Head of caudate nucleus (tissue), 42 donors: Measurements from ENCODE around the gene CAMKMT.

ENCODE experiments used
- DNase-seq, 42 donors: peaks; one replicate each; pipeline versions ENCODE4 v3.0.0 to v3.0.0-alpha.2; 2020 to 2021; ENCODE audit warnings: mixed read lengths in 7 of 42
- intact Hi-C: fragments of 100-400 bp; cut with DNase I; formaldehyde crosslinking; loops from one replicate; pipeline ENCODE4 v1.15.0; 2022

Gene CAMKMT

DNA sequence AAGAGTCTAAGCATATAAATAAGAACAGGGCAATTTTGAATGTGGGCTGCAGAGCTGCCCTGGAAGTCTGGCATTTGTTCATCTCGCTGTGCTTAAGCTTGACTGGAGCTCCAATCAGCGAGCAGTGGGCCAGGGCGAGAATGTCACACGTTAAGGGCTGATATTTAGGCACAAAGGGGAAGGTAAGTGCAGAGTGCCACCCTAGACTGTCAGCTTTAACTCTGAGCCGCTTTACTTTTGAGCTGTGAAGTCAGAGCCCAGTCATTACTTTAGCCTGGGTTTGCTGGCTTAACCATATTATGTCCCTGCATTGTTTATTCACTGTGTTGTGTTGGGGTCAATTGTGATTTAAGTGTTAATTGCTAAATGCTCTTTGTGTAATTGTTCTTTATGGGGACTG, 343.6 kb downstream of the CAMKMT start:
- intact Hi-C loops, result loop anchor here (10.0 kb wide), 1 partner anchor 239 kb away; the partner anchor contains the start of gene SIX3
- DNase-seq, result no peak

DNA sequence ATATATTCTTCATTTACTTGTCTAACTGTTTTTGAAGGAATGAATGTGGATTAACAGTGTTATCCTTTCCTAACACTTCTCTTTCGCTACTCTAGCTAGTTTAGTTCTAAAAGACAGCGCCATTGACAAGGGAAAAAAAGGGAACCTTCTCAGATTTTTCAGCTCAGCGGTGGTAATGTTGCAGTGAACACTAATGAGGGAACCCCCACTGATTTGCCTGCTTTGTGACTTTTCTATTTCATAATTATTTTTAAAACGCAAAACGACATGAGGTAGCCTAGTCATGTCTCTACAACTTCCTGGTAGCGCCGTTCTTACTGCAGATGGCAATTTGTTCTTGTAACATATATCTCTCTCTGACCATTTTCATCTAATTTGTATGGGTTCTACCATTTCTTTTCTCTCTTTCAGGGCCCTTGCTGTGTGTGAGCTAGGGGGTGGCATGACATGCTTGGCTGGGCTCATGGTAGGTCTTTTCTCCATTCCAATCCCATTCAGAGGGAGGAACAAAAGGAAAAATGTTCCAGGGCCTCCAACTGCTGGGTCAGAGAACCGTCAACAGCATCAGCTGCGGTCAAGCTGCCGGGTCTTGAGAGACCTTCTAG, 344.2 kb downstream of the CAMKMT start:
- intact Hi-C loops, result loop anchor here (10.0 kb wide), 1 partner anchor 239 kb away; the partner anchor contains the start of gene SIX3
- peak in 4 of 42 donors; percentile 26 to 47 (median 34) for DNase-seq

DNA sequence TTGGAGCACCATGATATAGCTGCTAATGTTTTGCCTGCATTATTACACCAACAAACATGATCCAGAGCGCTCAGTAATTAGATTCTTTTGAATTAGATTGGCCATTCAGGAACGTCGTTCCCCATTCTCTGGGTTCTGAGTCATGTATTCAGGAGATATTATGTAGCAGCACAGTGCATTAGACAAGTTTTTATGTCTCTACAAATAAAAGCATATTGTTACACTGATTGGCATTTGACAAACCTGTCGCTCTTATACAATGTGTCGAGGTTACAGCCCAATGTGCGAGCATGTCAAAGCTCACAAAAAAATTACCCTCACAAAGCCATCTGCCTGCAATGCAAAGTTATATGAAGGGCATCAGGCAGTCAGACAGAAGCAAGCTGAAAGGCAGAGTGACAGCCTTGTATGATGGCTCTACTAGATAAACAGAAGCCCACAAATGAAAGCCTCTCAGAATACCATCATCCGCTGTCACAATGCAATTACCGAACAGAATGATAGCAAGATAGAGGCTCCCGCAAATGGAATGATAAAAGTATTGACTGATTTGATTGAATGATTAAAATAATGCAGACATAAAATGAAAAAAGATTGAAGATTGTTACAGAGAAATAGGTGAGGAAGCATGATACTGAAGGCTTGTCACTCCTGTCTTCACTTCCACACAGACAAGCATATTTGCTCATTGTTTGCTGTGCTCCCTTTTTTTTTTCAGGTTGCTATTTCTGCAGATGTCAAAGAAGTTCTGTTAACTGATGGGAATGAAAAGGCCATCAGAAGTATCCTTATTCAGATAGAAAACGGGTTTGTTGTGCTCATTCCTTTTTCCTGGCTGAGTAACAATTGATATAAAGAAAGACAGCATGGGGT, 345.2 kb downstream of the CAMKMT start:
- DNase-seq, result peak in 2 of 42 donors; percentile 4 to 11
- intact Hi-C loops, result loop anchor here (10.0 kb wide), 1 partner anchor 238 kb away; the partner anchor contains the start of gene SIX3

DNA sequence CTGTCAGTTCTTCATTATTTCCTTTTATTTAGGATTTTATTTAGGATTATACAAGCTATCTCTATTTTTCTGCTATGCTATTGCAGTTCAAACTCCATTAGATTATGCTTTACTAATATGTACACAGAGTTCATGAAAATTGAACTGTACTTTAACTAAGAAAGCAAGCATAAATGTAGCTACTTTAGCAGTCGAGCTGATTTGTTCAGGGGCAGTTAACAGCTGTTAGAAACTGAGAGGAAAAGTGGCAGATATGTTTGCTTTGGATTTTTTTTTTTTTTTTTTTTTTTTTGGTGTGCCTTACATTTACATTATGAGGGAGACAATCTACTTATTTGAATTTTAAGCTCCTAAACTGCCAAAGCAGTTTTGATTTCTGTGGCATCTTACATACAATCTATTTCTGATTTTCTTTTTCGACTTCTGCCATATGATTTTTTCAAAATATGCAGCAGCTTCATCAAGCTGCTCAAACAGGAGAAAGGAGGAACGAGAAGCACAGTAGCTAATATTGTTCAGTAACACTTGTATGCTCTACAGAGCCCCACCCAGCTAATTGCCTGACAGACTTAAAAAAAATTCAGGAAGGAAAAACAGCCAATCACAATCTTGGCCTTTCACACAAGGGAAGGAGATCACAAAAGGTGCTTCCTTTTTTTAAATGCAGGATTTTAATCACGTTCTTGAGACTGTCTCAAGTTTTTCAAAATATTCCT, 346.4 kb downstream of the CAMKMT start:
- peak in 11 of 42 donors; percentile 17 to 68 (median 39) for DNase-seq
- intact Hi-C loops, result loop anchor here (10.0 kb wide), 1 partner anchor 237 kb away; the partner anchor contains the start of gene SIX3

DNA sequence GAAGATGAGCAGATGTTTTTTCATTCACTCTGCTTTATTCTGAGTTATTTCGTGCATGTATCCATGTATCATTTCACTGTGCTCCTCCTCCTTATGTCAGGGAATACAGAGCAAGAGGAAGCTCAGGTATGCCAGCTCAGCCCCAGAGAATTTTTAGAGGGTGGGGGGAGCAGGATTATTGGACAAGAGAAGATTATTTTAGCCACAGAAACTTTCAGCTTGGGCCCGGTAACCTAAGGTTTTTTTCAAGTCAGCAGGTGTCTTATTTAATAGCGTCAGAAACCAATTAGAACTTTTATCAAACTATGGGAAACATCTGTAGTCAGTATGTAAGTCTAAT, 346.9 kb downstream of the CAMKMT start:
- intact Hi-C loops, result loop anchor here (10.0 kb wide), 1 partner anchor 236 kb away; the partner anchor contains the start of gene SIX3
- no peak for DNase-seq

DNA sequence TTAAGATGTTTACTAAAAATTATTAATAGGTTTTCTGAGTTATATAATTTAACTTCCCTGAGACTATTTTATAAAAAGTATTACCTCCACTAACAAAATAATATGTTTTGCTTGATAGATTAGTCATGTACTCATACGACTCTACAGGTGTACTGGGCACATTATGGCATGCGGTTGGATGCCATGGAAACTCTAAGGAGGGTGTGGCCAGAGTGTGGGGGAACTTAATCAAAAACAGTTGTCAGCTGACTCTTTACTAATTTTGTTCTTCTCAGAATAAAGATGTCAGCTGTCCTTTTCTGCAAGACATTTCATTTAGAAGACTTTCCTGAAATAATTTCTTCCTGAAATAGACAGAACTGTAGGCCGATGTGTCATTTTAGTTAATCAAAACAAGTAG, 351.4 kb downstream of the CAMKMT start:
- intact Hi-C loops, result loop anchor here (5.0 kb wide), 1 partner anchor 236 kb away; no protein-coding TSS in a partner anchor
- peak in 37 of 42 donors; percentile 29 to 83 (median 59) for DNase-seq

DNA sequence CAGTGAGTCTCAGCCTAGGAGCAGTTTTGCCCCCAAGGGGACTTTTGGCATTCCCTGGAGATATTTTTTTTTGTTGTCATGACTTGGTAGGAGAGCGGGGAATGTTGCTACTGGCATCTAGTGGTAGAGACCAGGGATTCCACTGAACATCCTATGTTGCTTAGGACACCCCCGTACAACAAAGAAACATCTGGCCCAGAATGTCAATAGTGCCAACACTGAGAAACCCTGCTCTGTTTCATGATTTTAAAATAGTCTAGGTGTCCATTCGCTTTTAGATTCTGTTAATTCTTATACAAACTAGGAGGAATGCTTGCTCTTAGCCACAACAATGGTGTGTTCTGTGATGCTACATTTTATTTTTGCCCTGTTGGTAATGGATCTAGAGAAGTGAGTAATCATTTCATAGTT, 353.9 kb downstream of the CAMKMT start:
- intact Hi-C loops, result no loop called here
- peak in 4 of 42 donors; percentile 17 to 53 (median 25) for DNase-seq

DNA sequence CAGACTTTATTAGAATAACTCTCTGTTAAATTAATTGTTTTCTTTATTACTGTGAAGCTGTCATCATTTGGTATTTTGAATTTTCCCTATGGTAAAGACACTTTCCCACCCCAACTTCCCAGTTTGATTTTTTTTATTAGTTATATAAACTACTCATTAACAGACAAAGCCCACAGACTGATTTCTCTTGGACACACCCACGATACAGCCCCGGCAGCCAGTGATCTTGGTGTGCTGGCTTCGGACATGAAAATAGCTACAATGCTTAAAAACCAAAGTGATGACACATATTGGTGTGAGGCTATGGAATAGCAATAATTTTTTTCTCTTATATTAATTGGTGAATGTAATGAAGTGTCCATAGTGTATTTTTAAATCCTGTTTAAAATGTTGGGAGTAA, 354.4 kb downstream of the CAMKMT start:
- intact Hi-C loops, result no loop called here
- no peak for DNase-seq

DNA sequence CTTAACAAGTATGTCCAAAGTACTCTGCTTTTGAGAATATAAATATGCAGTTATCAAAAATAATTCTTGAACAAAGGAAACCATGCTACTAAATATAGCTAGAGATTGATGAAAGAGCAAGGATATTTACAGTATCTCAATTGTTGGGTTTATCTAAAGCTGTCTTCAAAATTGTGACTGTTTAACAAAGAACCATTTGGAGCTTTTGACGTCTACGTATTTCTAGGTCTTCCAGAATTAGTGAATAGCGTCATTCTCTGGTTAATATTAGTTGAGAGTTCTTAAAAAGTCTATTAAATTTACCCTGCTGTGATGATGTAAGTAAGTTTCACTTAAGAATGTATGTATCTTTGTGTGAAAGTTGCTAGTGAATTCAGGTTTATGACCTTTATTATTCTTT, 356.7 kb downstream of the CAMKMT start:
- intact Hi-C loops, result no loop called here
- DNase-seq, result no peak

DNA sequence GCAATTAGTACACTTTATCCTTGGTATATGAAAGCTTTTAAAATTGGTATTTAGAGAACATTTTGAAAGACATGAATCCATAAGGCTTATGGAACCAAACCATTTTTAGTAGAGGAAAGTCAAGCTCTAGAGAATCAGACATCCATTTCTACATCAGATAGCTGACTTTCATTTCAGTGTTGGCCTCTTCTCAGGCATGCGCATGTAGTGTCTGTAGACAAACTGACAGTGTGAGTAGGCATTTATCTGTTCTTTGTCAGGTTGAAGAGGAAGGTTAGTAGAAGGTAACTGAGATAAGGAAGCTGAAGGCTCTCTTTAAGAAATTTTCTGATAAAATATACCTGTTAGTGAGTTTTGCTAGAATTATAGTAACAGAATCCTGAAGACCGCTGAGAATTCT, 357.8 kb downstream of the CAMKMT start:
- no peak for DNase-seq
- intact Hi-C loops, result no loop called here

DNA sequence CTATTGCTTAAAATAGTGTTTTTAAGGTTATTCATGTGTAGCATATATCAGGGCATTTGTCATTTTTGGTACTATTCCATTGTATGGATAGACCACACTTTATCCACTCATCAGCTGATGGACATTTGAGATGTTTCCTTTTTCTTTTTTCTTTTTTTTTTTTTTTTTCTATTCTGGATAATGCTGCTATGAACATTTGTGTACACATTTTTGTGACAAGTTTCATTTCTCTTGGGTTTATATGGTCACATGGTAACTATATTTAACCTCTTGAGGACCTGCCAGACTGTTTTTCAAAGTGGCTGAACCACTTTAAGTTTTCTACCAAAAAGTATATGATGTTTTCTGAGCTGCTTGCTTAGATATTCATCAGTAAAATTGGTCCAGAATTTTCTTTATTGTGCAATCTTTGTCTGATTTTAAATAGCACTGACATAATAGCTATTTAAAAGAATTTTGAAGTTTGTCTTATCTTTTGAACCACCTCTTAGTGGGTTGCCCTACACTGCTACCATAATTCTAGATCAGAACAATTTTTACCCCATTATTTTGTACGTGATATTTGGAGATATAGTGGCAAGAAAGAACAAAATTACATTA, 360.4 kb downstream of the CAMKMT start:
- DNase-seq, result no peak

DNA sequence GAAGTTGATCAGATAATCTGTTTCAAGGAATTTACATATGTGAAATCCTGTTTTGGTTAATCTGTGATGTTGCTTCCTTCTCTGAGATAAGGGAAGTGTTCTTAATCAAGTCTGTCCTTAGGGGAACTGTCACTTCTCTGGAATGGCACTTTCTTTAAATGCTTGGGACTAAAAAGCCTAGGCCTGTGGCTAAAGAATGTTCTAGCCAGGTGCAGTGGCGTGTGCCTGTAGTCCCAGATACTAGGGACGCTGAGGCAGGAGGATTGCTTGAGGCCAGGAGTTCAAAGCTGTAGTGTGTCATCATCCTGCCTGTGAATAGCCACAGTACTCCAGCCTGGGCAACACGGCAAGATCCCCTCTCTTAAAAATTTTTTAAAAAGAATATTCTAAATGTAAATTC, 362.2 kb downstream of the CAMKMT start:
- intact Hi-C loops, result no loop called here
- DNase-seq, result no peak

More for the DNA sequence above, 360.4 kb downstream of the CAMKMT start:
- intact Hi-C loops, result no loop called here

DNA sequence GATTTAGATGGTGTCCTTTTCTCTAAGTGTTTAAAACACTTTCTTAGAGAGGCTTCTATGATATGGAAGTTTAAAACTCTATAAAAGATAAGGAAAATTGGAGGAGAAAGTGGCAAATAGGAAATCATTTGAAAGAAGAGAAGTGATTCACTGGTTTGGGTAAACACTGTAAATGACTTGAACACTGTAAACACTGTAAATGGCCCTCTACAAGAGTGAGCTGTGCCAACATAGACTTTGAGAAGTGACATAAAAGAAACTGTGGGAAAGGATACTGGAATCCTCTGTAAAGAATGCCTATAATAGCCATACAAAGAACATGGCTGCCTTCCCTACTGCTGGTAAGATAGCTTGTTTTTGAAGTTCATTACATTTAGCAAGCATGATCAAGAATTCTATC, 368.8 kb downstream of the CAMKMT start:
- no peak for DNase-seq
- intact Hi-C loops, result no loop called here

DNA sequence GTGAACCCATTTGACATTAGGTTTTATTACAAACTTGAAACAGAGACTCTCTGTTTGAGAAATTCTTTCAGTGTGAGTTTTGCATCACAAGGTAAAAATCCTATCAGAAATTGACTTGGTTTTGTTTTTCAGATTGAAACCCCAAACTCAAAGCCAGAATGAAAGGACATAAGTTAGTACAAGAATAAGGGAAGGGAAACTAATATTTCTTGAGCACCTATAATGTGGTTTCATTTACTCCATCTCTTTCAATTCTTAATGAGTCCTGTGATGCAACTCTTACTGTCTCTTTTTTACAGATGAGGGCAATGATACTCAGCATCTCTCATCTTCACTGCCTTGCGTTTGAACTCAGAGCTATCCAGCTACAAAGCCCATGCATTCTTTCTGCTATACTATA, 369.8 kb downstream of the CAMKMT start:
- DNase-seq, result no peak
- intact Hi-C loops, result no loop called here

DNA sequence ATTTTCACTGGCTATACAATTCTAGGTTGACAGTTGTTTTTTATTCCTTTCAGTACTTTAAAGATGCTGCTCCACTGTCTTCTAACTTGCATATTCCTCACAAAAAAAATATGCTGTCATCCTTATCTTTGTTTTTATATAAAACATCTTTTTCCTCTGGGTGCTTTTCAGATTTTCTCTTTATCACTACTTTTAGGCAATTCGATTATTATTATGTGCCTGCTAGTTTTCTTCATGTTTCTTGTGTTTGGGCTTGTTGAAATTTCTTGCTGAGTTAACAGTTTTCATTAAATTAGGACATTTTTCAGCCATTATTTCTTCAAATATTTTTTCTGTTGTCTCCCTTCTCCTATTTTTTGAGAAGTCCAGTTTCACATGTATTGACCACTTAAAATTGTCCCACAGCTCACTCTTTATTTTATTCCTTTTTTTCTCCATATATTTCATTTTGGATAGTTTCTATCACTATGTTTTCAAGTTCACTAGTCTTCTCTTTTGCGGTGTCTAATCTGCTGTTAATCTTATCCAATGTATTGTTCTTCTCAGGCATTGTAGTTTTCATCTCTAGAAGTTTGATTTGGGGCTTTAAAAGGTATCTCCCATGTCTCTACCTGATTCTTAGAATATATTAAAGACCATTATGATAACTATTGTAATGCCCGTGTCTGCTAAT, 374.7 kb downstream of the CAMKMT start:
- no peak for DNase-seq
- intact Hi-C loops, result no loop called here

DNA sequence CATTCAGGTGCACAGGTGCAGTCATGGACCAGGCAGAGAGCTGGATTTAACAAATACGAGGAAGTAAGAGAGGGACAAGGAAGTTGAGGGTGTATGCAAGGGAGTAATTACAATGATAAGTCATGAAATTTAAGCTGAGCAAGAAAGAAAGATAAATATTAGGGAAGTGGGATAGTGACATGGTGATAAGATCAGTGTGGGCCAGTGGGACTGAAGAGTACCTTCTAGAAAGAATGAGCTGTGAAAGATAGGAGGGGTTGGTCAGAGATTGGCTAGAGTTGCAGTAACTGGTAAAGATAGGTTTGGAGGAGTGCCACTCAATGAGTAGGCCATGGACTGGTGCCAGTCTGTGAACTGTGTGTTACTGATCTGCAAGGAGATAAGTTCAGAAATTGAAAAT, 378.9 kb downstream of the CAMKMT start:
- no peak for DNase-seq
- intact Hi-C loops, result no loop called here

DNA sequence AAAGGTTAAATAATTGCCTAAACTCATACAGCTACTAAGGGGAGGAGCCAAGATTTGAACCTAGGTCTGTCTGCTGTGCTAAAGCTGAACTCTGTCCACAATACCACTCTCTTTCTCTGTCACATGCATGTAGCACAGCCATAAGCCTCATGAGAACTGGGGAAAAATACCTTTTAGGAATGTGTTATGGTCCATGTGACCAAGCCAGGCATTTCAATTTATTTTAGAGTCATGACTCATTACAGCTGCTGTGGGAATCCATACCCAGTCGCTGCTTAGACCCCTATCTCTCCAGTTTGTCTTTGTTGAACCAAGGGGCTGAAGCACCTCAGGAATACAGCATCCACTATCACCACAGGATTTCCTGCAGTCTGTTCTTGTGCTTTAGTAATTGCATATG, 379.8 kb downstream of the CAMKMT start:
- no peak for DNase-seq
- intact Hi-C loops, result no loop called here

DNA sequence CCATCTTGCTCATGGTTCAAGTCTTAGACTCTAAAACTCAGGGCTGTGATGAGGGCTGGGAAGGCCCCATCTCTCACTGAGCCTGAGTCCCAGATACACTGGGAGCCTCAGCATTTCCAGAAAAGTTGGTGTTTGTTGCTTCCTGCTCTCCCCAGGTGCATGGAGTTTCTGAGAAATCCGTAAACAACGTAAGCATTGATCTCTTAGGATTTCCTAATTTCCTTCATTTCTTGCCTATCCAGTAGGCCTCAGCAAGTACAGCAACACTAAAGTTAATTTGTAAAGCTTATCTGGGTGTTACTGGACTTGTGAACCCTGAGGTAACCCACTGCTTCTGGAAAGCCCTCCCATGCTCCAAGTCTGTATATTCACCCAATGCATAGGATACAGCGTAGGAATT, 380.3 kb downstream of the CAMKMT start:
- no peak for DNase-seq
- intact Hi-C loops, result no loop called here

DNA sequence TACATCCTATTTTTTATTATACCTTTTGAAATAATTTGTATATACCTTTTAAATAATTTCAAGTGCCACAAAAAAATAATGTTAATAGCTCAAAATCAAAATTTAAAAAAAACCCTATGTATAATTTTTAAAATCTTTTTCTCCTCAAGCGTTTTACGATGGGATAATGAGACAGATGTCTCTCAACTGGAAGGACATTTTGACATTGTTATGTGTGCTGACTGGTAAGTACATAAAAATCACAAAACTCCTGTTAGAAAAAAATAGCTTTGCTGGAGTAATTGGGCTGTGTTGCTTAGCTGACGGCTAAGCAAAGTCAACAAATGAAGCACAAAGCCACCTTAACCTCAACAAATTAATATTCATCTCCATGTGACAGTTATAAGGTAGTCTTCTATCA, 381.7 kb downstream of the CAMKMT start:
- intact Hi-C loops, result no loop called here
- DNase-seq, result no peak
